Activated T-helper 17 cell treated with anti-CD3 and anti-CD28 coated beads, Interleukin-2, amount 50 U/mL, for 72 hours (primary cell): ENCODE measurements around the gene COL25A1. TPM values are rescaled to one million over a fixed set of nuclear protein-coding genes. Genes with fewer than 3 reads are reported as not detected.
"Not testable (repeated sequence)": the region's sequence is repeated elsewhere in the genome, so short reads cannot be mapped to it uniquely, and the experiment has no call there.

Source experiments
- ATAC-seq: fragments of 150-1000 bp; cut with Tn5 transposase; replicated peaks from 2 replicates; pipeline ENCODE4 v1.10.0; 2021; ENCODE audit warnings: mild to moderate bottlenecking, moderate library complexity
- H3K27ac Mint-ChIP-seq: one replicate; pipeline ENCODE4 v1.8.0; 2022; ENCODE audit warnings: mixed read lengths
- H3K27me3 Mint-ChIP-seq: one replicate; pipeline ENCODE4 v1.8.0; 2022; ENCODE audit warnings: mixed read lengths
- H3K36me3 Mint-ChIP-seq: one replicate; pipeline ENCODE4 v1.8.0; 2022; ENCODE audit warnings: low read depth, mild to moderate bottlenecking, mixed read lengths
- H3K4me1 Mint-ChIP-seq: one replicate; pipeline ENCODE4 v1.8.0; 2022; ENCODE audit warnings: mixed read lengths
- H3K4me3 Mint-ChIP-seq: one replicate; pipeline ENCODE4 v1.8.0; 2022; ENCODE audit warnings: mild to moderate bottlenecking, mixed read lengths
- H3K9me3 Mint-ChIP-seq: one replicate; pipeline ENCODE4 v1.8.0; 2022; ENCODE audit warnings: mixed read lengths
- total RNA-seq, 2 donors: library from RNA; stranded (reverse); gene quantifications; one replicate each; pipeline ENCODE4 v1.2.3, GENCODE V29; 2022

COL25A1 gene
- total RNA-seq, 2 donors from 2014 or later: 0.08 TPM; not detected in 1

DNA sequence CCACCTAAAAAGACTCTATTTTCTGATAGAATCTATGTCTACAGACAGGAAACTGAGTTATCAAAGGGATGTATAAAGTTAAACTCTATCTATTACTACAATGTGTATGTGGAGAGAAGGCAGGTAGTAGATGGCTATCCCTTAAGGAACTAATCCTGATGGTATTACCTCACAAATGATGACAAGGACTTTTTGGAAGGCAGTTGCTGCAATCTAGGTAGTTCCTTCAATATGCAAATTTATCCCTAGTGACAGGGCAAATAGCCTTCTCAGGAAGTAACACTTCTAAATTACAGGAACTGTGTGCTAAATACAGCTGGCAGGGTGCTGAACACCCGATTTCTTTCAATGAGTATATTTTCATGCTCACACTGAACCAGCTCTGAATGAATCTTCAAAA is 177.4 kb downstream of the COL25A1 start:
- Mint-ChIP-seq H3K9me3 (no peaks in the 10 kb centered on the region), H3K4me1 (no peaks in the 10 kb centered on the region), H3K27me3 (peaks cover 23% of the 10 kb centered on the region), H3K27ac (no peak overlapping the region), H3K36me3 (no peaks in the 10 kb centered on the region), H3K4me3 (no peak overlapping the region)
- no peak for ATAC-seq

DNA sequence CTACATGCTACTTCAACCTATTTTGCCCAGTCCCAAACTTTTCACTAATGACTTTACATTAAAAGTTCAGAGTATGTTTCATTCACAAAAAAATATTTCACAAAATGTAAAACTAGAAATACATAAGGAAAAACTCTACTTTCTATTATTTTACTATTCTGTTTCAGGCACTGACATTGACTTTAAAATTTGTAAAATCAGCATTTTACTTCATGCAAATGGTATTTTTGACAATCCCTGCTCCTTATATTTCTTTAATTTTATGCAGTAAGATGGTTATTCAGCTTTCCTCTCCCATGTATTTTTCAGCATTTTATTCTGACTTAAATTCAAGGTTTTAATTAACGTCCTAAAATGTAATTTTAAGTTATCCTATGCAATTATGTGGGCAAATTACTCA is 178.5 kb downstream of the COL25A1 start:
- Mint-ChIP-seq H3K27ac (no peak overlapping the region), H3K4me3 (no peak overlapping the region), H3K9me3 (no peaks in the 10 kb centered on the region), H3K4me1 (no peaks in the 10 kb centered on the region), H3K36me3 (no peaks in the 10 kb centered on the region), H3K27me3 (peaks cover 31% of the 10 kb centered on the region)
- ATAC-seq: no peak

DNA sequence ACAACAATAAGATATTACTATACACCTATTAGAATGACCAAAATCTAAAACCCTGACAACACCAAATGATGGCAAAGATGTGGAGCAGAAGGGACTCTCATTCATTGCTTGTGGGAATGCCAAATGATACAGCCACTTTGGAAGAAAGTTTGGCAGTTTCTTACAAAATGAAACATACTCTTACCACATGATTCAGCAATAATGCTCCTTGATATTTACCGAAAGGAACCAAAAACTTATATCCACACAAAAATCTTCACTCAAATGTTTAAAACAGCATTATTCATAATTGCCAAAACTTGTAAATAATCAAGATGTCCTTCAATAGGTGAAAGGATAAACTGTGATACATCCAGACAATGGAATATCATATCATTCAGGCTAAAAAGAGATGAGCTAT is 180.9 kb downstream of the COL25A1 start:
- Mint-ChIP-seq H3K9me3 (no peaks in the 10 kb centered on the region), H3K4me3 (no peak overlapping the region), H3K27me3 (peaks cover 39% of the 10 kb centered on the region), H3K4me1 (no peaks in the 10 kb centered on the region), H3K36me3 (no peaks in the 10 kb centered on the region), H3K27ac (no peak overlapping the region)
- ATAC-seq: no peak

DNA sequence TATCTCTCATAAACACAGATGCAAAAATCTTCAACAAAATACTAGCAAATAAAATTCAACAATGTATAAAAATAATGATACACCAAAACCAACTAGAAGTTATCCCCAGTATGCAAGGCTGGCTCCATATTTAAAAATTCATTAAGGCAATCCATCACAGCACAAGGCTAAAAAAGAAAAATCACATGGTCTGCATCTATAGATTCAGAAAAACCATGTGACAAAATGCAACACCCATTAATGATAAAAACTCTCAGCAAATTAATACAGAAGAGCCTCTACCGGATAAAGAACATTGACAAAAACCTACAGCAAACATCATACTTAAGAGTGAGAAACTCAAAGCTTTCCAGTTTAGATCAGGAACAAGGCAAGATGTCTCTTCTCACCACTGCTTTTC is 182.6 kb downstream of the COL25A1 start:
- H3K27me3 Mint-ChIP-seq: peaks cover 46% of the 10 kb centered on the region
- H3K4me1 Mint-ChIP-seq: no peaks in the 10 kb centered on the region

DNA sequence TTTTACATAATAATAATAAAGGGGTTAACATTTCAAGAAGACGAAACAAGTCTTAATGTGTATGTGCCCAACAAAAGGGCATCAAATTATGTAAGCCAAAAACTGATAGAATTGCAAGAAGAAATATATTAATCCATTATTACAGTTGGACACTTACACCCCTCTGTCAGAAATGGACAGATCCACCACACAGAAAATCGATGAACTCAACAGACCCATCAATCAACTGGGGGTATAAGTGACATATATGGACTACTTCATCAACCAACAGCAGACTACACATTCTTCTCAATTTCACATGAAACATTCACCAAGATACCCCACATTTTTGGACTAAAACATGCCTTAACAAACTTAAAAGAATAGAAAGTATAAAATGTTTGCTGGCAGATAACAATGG is 183.8 kb downstream of the COL25A1 start:
- no peak for ATAC-seq
- Mint-ChIP-seq H3K4me1 (no peaks in the 10 kb centered on the region), H3K4me3 (no peak overlapping the region), H3K36me3 (no peaks in the 10 kb centered on the region), H3K9me3 (no peaks in the 10 kb centered on the region), H3K27me3 (peaks cover 47% of the 10 kb centered on the region), H3K27ac (no peak overlapping the region)

More for the DNA sequence above, 182.6 kb downstream of the COL25A1 start:
- Mint-ChIP-seq H3K4me3 (no peak overlapping the region), H3K36me3 (no peaks in the 10 kb centered on the region), H3K9me3 (no peaks in the 10 kb centered on the region), H3K27ac (no peak overlapping the region)
- ATAC-seq: no peak

DNA sequence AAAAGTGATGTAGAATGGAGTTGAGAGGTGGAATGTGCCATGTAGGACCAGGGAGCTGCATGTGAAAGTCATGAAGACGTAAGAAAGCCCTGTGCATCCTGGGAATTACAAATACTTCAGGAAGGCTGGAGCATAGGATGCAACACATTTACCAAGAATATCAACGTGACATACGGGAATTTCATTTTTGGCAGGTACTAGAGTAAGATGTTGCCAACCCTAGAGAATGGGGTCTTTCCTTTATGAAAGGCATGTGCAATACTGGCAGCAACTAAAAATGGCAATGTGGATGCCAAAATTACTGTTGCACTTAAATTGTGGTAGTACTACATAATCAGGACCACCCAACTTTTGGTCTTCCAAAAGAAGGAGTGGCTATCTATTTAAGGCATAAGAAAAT is 188.0 kb downstream of the COL25A1 start:
- no peak for ATAC-seq
- Mint-ChIP-seq H3K4me3 (no peak overlapping the region), H3K36me3 (no peaks in the 10 kb centered on the region), H3K27me3 (peaks cover 27% of the 10 kb centered on the region), H3K4me1 (no peaks in the 10 kb centered on the region), H3K9me3 (no peaks in the 10 kb centered on the region), H3K27ac (no peak overlapping the region)

DNA sequence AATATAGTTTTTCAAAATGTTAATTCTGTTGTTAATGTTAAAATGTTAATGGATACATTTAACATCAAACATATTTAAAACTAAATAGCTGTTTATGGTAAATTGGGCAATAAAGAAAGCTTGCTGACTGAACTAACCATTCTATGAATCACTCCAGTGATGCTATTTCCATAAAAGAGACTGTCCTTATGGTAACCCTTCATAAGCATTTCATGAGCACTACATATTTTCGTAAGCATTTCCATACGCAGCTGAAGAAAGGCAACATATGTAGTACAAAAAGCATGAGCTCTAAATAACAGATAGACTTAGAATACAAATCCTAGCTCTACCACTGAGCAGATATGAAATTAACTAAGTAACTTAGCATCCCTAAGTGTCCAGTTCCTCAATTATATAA is 188.9 kb downstream of the COL25A1 start:
- no peak overlapping the region for H3K4me3 Mint-ChIP-seq
- no peak overlapping the region for H3K27ac Mint-ChIP-seq
- no peaks in the 10 kb centered on the region for H3K36me3 Mint-ChIP-seq
- H3K27me3 Mint-ChIP-seq: peaks cover 23% of the 10 kb centered on the region
- no peaks in the 10 kb centered on the region for H3K4me1 Mint-ChIP-seq
- ATAC-seq: no peak
- H3K9me3 Mint-ChIP-seq: no peaks in the 10 kb centered on the region

DNA sequence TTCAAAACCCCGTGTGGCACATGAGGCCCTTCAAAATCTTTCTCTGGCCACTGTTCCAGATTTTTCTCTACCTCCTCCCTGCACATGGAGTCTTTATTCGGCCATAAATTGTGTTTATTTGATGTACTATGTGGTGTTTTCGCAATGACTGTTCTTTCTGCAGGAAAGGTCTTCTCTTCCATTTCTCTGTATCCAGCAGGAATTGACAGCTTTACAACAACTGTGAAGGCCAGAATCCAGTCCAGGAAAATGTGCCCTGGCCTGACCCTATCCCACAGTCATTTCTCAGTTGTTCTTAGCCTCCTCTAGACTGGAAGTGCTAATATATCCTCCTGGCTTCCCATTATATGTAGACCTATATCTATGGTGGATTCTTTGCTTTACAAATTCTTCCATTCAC is 191.4 kb downstream of the COL25A1 start:
- no peaks in the 10 kb centered on the region for H3K4me1 Mint-ChIP-seq
- H3K27ac Mint-ChIP-seq: no peak overlapping the region

DNA sequence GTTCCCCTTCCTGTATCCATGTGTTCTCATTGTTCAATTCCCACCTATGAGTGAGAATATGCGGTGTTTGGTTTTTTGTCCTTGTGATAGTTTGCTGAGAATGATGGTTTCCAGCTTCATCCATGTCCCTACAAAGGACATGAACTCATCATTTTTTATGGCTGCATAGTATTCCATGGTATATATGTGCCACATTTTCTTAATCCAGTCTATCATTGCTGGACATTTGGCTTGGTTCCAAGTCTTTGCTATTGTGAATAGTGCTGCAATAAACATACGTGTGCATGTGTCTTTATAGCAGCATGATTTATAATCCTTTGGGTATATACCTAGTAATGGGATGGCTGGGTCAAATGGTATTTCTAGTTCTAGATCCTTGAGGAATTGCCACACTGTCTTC is 194.2 kb downstream of the COL25A1 start:
- not testable (repeated sequence) for H3K9me3 Mint-ChIP-seq, H3K4me1 Mint-ChIP-seq, H3K36me3 Mint-ChIP-seq, H3K4me3 Mint-ChIP-seq, H3K27ac Mint-ChIP-seq, ATAC-seq, H3K27me3 Mint-ChIP-seq

More for the DNA sequence above, 191.4 kb downstream of the COL25A1 start:
- Mint-ChIP-seq H3K9me3 (no peaks in the 10 kb centered on the region), H3K36me3 (no peaks in the 10 kb centered on the region), H3K27me3 (peaks cover 21% of the 10 kb centered on the region), H3K4me3 (no peak overlapping the region)
- ATAC-seq: no peak

DNA sequence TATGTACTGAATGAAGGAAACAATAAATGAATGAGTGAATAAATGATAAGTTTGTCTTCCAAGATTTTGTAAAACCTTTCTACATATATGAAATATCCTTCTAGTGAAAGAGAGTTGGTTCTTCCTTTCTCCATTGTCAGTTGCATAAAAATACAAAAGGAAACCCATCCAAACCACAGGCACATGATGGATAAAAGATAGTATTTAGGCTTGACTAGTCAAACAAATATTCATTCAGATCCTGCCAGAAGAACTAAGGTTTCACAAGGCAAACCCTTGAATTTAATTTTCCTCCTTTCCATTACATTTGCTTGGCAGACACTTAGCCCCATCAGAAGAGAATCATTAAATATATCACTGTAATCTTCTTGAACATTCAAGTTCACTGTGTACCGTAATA is 208.4 kb downstream of the COL25A1 start:
- H3K4me3 Mint-ChIP-seq: no peak overlapping the region
- ATAC-seq: no peak
- H3K36me3 Mint-ChIP-seq: no peaks in the 10 kb centered on the region
- peaks cover 3% of the 10 kb centered on the region for H3K27me3 Mint-ChIP-seq
- no peak overlapping the region for H3K27ac Mint-ChIP-seq
- H3K4me1 Mint-ChIP-seq: no peaks in the 10 kb centered on the region
- H3K9me3 Mint-ChIP-seq: no peaks in the 10 kb centered on the region

DNA sequence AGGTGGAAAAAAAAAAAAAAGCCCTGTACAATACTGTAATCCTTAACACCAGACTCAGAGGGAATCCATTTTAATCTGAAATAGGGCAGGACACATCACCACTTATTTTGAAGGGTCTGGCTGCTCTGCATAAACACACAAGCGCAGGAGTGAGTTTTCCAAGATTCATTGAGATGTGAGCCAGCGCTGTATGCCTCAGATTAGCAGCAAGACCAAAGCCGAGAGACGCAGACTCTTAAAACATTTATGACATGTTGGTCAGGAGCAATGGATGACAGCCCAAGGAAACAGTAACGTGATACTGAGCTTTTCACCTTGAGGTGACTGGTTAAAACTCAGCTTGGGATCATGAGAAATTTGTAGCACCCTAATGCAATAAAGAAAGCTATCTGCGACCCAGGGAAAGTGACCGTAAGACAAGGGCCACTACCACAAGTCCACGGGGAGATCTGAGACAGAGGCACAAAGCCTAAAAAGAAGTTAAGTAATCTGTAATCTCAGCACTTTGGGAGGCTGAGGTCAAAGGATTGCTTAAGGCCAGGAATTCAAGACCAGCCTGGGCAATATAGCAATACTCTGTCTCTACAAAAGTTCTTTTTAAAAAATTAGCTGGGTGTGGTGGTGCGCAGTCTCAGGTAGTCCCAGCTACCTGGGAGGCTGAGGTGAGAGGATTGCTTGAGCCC is 210.6 kb downstream of the COL25A1 start:
- peaks cover 7% of the 10 kb centered on the region for H3K27me3 Mint-ChIP-seq

DNA sequence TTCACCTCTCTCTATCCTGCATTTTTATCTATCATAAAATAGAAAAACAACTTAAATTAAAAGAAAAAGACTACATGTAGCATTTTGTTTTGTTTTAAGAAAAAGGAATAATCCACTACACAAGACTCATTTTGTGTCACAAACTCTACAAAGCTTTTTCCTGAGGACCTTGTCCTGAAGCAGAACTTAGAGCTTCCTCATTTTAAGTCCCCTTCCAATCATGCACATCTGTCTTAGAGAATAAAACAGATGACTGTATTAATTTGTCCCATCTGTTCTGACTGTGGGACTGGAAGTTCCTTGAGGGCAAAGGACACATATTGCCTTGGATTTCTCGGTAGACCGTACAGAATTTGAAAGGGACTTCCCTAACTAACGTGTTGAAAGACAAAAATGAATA is 218.5 kb downstream of the COL25A1 start:
- no peaks in the 10 kb centered on the region for H3K36me3 Mint-ChIP-seq
- no peaks in the 10 kb centered on the region for H3K4me1 Mint-ChIP-seq
- H3K27ac Mint-ChIP-seq: no peak overlapping the region
- no peaks in the 10 kb centered on the region for H3K9me3 Mint-ChIP-seq
- no peak overlapping the region for H3K4me3 Mint-ChIP-seq
- peaks cover 24% of the 10 kb centered on the region for H3K27me3 Mint-ChIP-seq
- ATAC-seq: no peak

More for the DNA sequence above, 210.6 kb downstream of the COL25A1 start:
- Mint-ChIP-seq H3K9me3 (no peaks in the 10 kb centered on the region), H3K27ac (no peak overlapping the region), H3K36me3 (no peaks in the 10 kb centered on the region), H3K4me1 (no peaks in the 10 kb centered on the region), H3K4me3 (no peak overlapping the region)
- no peak for ATAC-seq

DNA sequence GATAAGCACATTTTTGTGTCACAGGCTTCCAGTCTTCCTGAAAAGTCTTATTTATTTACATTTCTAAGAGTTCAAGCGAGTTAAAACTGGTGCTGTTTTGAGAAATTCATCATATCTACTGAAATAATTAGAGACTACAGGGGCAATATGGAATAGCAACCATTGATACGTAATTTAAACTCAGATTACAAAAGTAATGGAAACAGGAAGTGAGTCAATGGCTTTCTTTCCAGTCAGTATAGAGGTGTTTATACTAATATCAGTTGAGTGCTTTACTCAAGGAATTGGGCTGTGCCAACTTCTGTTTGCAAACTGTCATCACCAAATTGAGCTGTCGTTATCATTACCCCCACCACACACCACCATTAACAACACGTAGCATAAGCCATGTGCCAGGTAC is 222.7 kb downstream of the COL25A1 start:
- peaks cover 6% of the 10 kb centered on the region for H3K27me3 Mint-ChIP-seq
- peak; percentile 45 for ATAC-seq
- no peak overlapping the region for H3K4me3 Mint-ChIP-seq
- H3K4me1 Mint-ChIP-seq: no peaks in the 10 kb centered on the region
- no peaks in the 10 kb centered on the region for H3K9me3 Mint-ChIP-seq
- H3K27ac Mint-ChIP-seq: no peak overlapping the region
- no peaks in the 10 kb centered on the region for H3K36me3 Mint-ChIP-seq

DNA sequence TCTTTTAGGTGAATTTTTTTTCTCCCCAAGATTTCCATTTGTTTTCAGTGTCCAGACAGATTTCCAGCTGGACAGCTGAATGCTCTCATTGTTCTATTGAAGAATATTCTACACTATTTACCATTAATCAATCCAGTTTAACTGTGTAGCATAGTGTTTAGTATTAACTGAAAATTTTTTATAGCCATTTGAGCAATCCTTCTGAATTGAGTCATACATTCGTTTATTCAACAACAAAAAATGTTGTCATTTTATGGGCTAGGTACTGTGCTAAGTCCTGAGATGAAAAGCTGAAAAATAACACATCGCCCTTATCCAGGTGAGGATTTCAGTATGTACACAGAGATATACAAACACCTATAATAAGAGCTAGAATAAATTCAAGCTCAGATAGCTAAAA is 223.3 kb downstream of the COL25A1 start:
- ATAC-seq: no peak
- H3K9me3 Mint-ChIP-seq: no peaks in the 10 kb centered on the region

DNA sequence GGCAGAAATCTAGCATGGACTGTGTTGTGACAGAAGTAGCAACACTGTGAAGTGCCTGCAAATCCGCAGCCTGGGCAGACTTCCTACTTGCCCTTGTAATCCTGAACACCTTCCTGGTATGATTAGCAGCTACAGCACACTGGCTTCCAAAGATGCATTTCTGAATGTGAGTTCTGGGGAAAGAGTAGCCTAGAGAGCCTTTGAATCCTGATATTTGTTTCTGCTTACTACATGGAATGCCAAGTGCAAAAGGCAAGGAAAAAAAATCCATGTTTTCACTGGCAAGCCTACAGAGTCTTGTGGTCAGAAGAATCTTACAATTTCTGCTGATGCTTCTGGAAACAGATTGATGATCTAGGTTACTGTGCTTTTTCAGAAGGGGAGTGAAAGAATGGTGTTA is 223.7 kb downstream of the COL25A1 start:
- Mint-ChIP-seq H3K36me3 (no peaks in the 10 kb centered on the region), H3K9me3 (no peaks in the 10 kb centered on the region), H3K27ac (no peak overlapping the region), H3K4me1 (no peaks in the 10 kb centered on the region), H3K4me3 (no peak overlapping the region), H3K27me3 (peaks cover 7% of the 10 kb centered on the region)
- no peak for ATAC-seq

More for the DNA sequence above, 223.3 kb downstream of the COL25A1 start:
- no peak overlapping the region for H3K4me3 Mint-ChIP-seq
- no peak overlapping the region for H3K27ac Mint-ChIP-seq
- H3K4me1 Mint-ChIP-seq: no peaks in the 10 kb centered on the region
- peaks cover 7% of the 10 kb centered on the region for H3K27me3 Mint-ChIP-seq
- no peaks in the 10 kb centered on the region for H3K36me3 Mint-ChIP-seq

DNA sequence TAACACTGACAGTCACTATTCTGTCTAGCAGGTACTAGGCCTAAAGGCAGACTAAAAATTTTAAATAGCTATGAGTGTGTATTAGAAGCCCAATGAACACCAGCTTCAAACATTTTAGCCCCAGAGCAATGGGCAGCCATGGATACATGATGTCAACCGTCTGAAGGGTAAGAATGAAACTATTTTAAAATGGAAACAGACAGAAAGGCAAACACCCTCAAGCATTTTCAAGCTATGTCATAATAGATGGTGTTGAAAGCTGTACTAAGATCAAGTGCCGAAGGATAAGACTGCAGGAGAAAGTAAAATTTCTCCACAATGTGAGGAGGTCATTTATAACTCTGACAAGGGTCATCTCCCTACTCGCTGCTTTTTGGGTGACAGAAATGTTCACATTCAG is 225.0 kb downstream of the COL25A1 start:
- Mint-ChIP-seq H3K27ac (no peak overlapping the region), H3K4me3 (no peak overlapping the region), H3K27me3 (peaks cover 13% of the 10 kb centered on the region), H3K36me3 (no peaks in the 10 kb centered on the region), H3K4me1 (no peaks in the 10 kb centered on the region), H3K9me3 (no peaks in the 10 kb centered on the region)
- no peak for ATAC-seq
